Smooth muscle cell (in vitro differentiated cells): Measurements from ENCODE around the gene SLC17A8. TPM values are rescaled to one million over a fixed set of nuclear protein-coding genes. Genes with fewer than 3 reads are reported as not detected.

ENCODE experiments used
- DNase-seq: peaks from one replicate; lab custom pipeline; 2025; ENCODE audit not compliant: unreplicated experiment; lab: John Stamatoyannopoulos, UW
- H2AFZ ChIP-seq: fragments of 200-600 bp; sonication (generic); 2 replicates; pipeline ENCODE4 v1.6.0; 2016; ENCODE audit warnings: antibody characterized with exemption, low read depth, mild to moderate bottlenecking
- H3F3A ChIP-seq: fragments of 200-600 bp; sonication (generic); 2 replicates; pipeline ENCODE4 v1.6.0; 2017; ENCODE audit warnings: antibody characterized with exemption, low read depth
- H3K27ac ChIP-seq: fragments of 200-600 bp; sonication (generic); 2 replicates; pipeline ENCODE4 v1.5.1; 2016; ENCODE audit warnings: low read depth, mild to moderate bottlenecking
- H3K27me3 ChIP-seq: fragments of 200-600 bp; sonication (generic); 2 replicates; pipeline ENCODE4 v1.6.1; 2016; ENCODE audit warnings: low read depth, mild to moderate bottlenecking
- H3K36me3 ChIP-seq: fragments of 200-600 bp; sonication (generic); 2 replicates; pipeline ENCODE4 v1.5.1; 2016; ENCODE audit warnings: low read depth
- H3K4me1 ChIP-seq: fragments of 200-600 bp; sonication (generic); 2 replicates; pipeline ENCODE4 v1.5.1; 2016; ENCODE audit warnings: low read depth
- H3K4me2 ChIP-seq: fragments of 200-600 bp; sonication (generic); 2 replicates; pipeline ENCODE4 v1.6.0; 2016; ENCODE audit warnings: mild to moderate bottlenecking
- H3K4me3 ChIP-seq: fragments of 200-600 bp; sonication (generic); 2 replicates; pipeline ENCODE4 v1.5.1; 2016; ENCODE audit warnings: mild to moderate bottlenecking
- H3K79me2 ChIP-seq: fragments of 200-600 bp; sonication (generic); 2 replicates; pipeline ENCODE4 v1.6.0; 2016; ENCODE audit warnings: low read depth, mild to moderate bottlenecking
- H3K9ac ChIP-seq: fragments of 200-600 bp; sonication (generic); 2 replicates; pipeline ENCODE4 v1.6.0; 2016; ENCODE audit warnings: low read depth
- H3K9me3 ChIP-seq: fragments of 200-600 bp; sonication (generic); replicated peaks from 2 replicates; pipeline ENCODE4 v1.5.1; 2016; ENCODE audit warnings: low read depth
- H4K20me1 ChIP-seq: fragments of 200-600 bp; sonication (generic); 2 replicates; pipeline ENCODE4 v1.6.0; 2016; ENCODE audit warnings: low read depth
- CTCF ChIP-seq: fragments of 200-600 bp; sonication (generic); IDR thresholded peaks from 2 replicates; pipeline ENCODE4 v1.5.1; 2017; ENCODE audit warnings: borderline replicate concordance, mild to moderate bottlenecking, antibody characterized with exemption; ENCODE audit not compliant: insufficient read depth, poor library complexity, severe bottlenecking
- WGBS: methylation state at CpG from one replicate; pipeline ENCODE4 v1.1.7; 2016; ENCODE audit warnings: low lambda C conversion rate; 5-methylcytosine and 5-hydroxymethylcytosine counted together
- polyA plus RNA-seq: library from polyadenylated mRNA; unstranded; fragments of >200 nt; fragmentation: Nextera tagmentation; extraction: Ambion mirVana; gene quantifications from 2 replicates; pipeline ENCODE4 v1.2.1, GENCODE V29; 2016
- total RNA-seq: library from RNA; depleted of rRNA; stranded (reverse); fragments of >200 nt; gene quantifications from 2 replicates; pipeline ENCODE4 v1.2.3, GENCODE V29; 2014

Gene SLC17A8
- total and polyA plus RNA-seq, 2 experiments from 2014 or later = not detected

GRCh38 chr12:100434177-100434576 lies 77.3 kb downstream of the SLC17A8 start:
- no peak overlapping the region for H3K4me3 ChIP-seq
- DNase-seq = no peak
- TF ChIP-seq CTCF = no peak
- no peaks in the 10 kb centered on the region for H3K4me1 ChIP-seq
- no peaks in the 10 kb centered on the region for H3F3A ChIP-seq
- H3K27me3 ChIP-seq = no peaks in the 10 kb centered on the region
- no peaks in the 10 kb centered on the region for H3K36me3 ChIP-seq
- H2AFZ ChIP-seq = no peak overlapping the region
- H3K79me2 ChIP-seq = no peaks in the 10 kb centered on the region
- no peaks in the 10 kb centered on the region for H3K9me3 ChIP-seq
- H3K9ac ChIP-seq = no peak overlapping the region
- no peak overlapping the region for H3K27ac ChIP-seq
- H4K20me1 ChIP-seq = no peaks in the 10 kb centered on the region
- H3K4me2 ChIP-seq = no peak overlapping the region

- no peak for TF ChIP-seq CTCF
- no peak for DNase-seq
- H4K20me1 ChIP-seq = no peaks in the 10 kb centered on the region
- peaks cover 9% of the 10 kb centered on the region for H3K27me3 ChIP-seq
- H3K9me3 ChIP-seq = no peaks in the 10 kb centered on the region
- H3K4me3 ChIP-seq = no peak overlapping the region
- no peaks in the 10 kb centered on the region for H3F3A ChIP-seq
- H3K79me2 ChIP-seq = no peaks in the 10 kb centered on the region
- H3K36me3 ChIP-seq = no peaks in the 10 kb centered on the region
- H2AFZ ChIP-seq = no peak overlapping the region
- no peak overlapping the region for H3K9ac ChIP-seq
- H3K4me2 ChIP-seq = no peak overlapping the region
- no peak overlapping the region for H3K27ac ChIP-seq
- H3K4me1 ChIP-seq = no peaks in the 10 kb centered on the region
- WGBS = 96% methylated on average over 2 of the region's 2 CpGs
Measured at GRCh38 chr12:100435957-100436356, 79.1 kb downstream of the SLC17A8 start.

GRCh38 chr12:100437038-100437841 lies 80.4 kb downstream of the SLC17A8 start:
- no peak overlapping the region for H2AFZ ChIP-seq
- H3K9ac ChIP-seq = no peak overlapping the region
- H3K9me3 ChIP-seq = no peaks in the 10 kb centered on the region
- H3K79me2 ChIP-seq = no peaks in the 10 kb centered on the region
- no peak overlapping the region for H3K4me2 ChIP-seq
- peaks cover 14% of the 10 kb centered on the region for H3K27me3 ChIP-seq
- no peaks in the 10 kb centered on the region for H3K36me3 ChIP-seq
- WGBS = 73% methylated on average over 6 of the region's 6 CpGs
- TF ChIP-seq CTCF = no peak
- no peaks in the 10 kb centered on the region for H4K20me1 ChIP-seq
- DNase-seq = no peak
- H3K27ac ChIP-seq = no peak overlapping the region
- no peak overlapping the region for H3K4me3 ChIP-seq
- H3F3A ChIP-seq = no peaks in the 10 kb centered on the region
- H3K4me1 ChIP-seq = no peaks in the 10 kb centered on the region

- Histone ChIP-seq H3K9me3 (no peaks in the 10 kb centered on the region), H3K4me2 (no peak overlapping the region), H3K79me2 (no peaks in the 10 kb centered on the region), H3K9ac (no peak overlapping the region), H2AFZ (no peak overlapping the region), H3F3A (no peaks in the 10 kb centered on the region), H3K4me3 (no peak overlapping the region), H3K27ac (no peak overlapping the region), H3K27me3 (peaks cover 14% of the 10 kb centered on the region), H3K36me3 (no peaks in the 10 kb centered on the region), H4K20me1 (no peaks in the 10 kb centered on the region), H3K4me1 (no peaks in the 10 kb centered on the region)
- no peak for DNase-seq
- no peak for TF ChIP-seq CTCF
- 88% methylated on average over 2 of the region's 2 CpGs for whole genome bisulfite sequencing
Measured at GRCh38 chr12:100439797-100440196, 82.9 kb downstream of the SLC17A8 start.
